Glutamatergic neuron (in vitro differentiated cells): ENCODE data around the gene PSMB3. TPM values are rescaled to one million over a fixed set of nuclear protein-coding genes. Genes with fewer than 3 reads are reported as not detected.

ENCODE experiments used
- DNase-seq: peaks from one replicate; pipeline ENCODE4 v3.0.0; 2022
- H3K27ac Mint-ChIP-seq: one replicate; pipeline ENCODE4 v1.8.0; 2020; ENCODE audit warnings: mild to moderate bottlenecking, mixed read lengths, inconsistent platforms; ENCODE audit not compliant: unreplicated experiment
- H3K27me3 Mint-ChIP-seq: one replicate; pipeline ENCODE4 v1.8.0; 2020; ENCODE audit warnings: mild to moderate bottlenecking, moderate library complexity, mixed read lengths, inconsistent platforms; ENCODE audit not compliant: unreplicated experiment
- H3K36me3 Mint-ChIP-seq: one replicate; pipeline ENCODE4 v1.8.0; 2020; ENCODE audit warnings: mild to moderate bottlenecking, mixed read lengths, inconsistent platforms; ENCODE audit not compliant: unreplicated experiment
- H3K4me1 Mint-ChIP-seq: one replicate; pipeline ENCODE4 v1.8.0; 2020; ENCODE audit warnings: mild to moderate bottlenecking, low read depth, mixed read lengths, inconsistent platforms; ENCODE audit not compliant: unreplicated experiment
- H3K4me3 Mint-ChIP-seq: one replicate; pipeline ENCODE4 v1.8.0; 2020; ENCODE audit warnings: mild to moderate bottlenecking, mixed read lengths, inconsistent platforms; ENCODE audit not compliant: unreplicated experiment
- H3K9me3 Mint-ChIP-seq: one replicate; pipeline ENCODE4 v1.8.0; 2020; ENCODE audit warnings: mild to moderate bottlenecking, moderate library complexity, mixed read lengths, inconsistent platforms; ENCODE audit not compliant: unreplicated experiment
- CTCF ChIP-seq: fragments of 200-600 bp; sonication (generic); IDR thresholded peaks from one replicate; pipeline ENCODE4 v1.5.0; 2021; ENCODE audit not compliant: partially characterized antibody, unreplicated experiment
- total RNA-seq: library from RNA; stranded (reverse); fragmentation: NEBNext Ultra II Directional; extraction: Animal tissue kit (Norgen Biotek cat#: 25700); gene quantifications from one replicate; pipeline ENCODE4 v1.2.1, GENCODE V29; 2021; ENCODE audit not compliant: unreplicated experiment

Gene PSMB3
- total RNA-seq, 1 donor from 2014 or later: 121 TPM

DNA sequence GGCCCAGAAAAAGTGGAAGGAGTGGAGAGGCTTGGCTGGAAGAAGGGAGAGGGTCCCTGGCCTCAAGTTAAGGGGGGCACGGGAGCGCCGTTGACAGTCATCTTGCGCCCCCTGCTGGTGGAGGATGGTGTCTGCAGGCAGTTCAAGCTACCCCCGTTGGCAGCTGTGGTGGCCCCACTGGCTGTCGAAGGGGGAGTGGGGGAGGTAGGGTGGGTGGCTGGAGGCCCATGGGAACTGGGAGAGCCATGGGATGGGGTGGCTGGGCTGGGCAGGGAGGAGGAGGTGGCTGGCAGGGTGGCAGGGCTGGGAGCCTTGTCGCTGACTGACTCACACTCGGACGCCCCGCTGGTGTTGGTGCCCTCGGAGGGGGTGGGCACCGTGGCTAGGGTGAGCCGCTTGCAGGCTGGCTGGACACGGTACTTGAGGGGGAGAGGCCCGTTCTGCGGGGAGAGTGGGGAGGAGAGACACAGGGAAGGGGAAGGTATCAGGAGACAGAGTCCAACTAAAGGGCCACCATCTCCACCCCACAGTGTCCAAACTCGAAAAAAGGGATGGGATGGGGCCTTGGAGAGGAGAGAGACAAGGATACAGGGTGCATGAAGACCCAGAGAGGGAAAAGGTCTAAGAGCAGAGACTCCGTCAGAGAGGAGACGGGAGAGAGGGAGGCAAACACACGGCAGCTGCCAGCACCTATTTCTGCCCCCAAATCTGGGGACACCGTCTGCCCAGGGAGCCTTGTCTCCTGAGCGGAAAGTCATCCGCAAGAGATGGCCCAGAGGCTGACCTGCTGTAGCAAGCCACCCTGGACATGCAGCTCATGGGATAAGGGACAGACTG is 17.2 kb upstream of the PSMB3 start:
- DNase-seq: peak; percentile 84
- Mint-ChIP-seq H3K27me3 (peaks cover 9% of the 10 kb centered on the region), H3K27ac (no peak overlapping the region), H3K4me3 (no peak overlapping the region), H3K36me3 (peaks cover 5% of the 10 kb centered on the region), H3K9me3 (peaks cover 12% of the 10 kb centered on the region), H3K4me1 (peaks cover 1% of the 10 kb centered on the region)
- peak; percentile 94 for TF ChIP-seq CTCF

- peaks cover 12% of the 10 kb centered on the region for H3K9me3 Mint-ChIP-seq
- peaks cover 5% of the 10 kb centered on the region for H3K36me3 Mint-ChIP-seq
- DNase-seq: no peak
- no peak for TF ChIP-seq CTCF
- H3K4me1 Mint-ChIP-seq: peaks cover 18% of the 10 kb centered on the region
- H3K27me3 Mint-ChIP-seq: peaks cover 11% of the 10 kb centered on the region
- H3K4me3 Mint-ChIP-seq: peak overlapping the region; percentile 32
- no peak overlapping the region for H3K27ac Mint-ChIP-seq
These were observed 14.4 kb upstream of the PSMB3 start for GRCh38 chr17:38738007-38738662.

GRCh38 chr17:38738686-38739085 is 13.9 kb upstream of the PSMB3 start:
- H3K4me3 Mint-ChIP-seq: no peak overlapping the region
- H3K27ac Mint-ChIP-seq: no peak overlapping the region
- H3K36me3 Mint-ChIP-seq: peaks cover 5% of the 10 kb centered on the region
- H3K27me3 Mint-ChIP-seq: peaks cover 9% of the 10 kb centered on the region
- H3K4me1 Mint-ChIP-seq: peaks cover 24% of the 10 kb centered on the region
- no peak for TF ChIP-seq CTCF
- no peak for DNase-seq
- H3K9me3 Mint-ChIP-seq: peaks cover 13% of the 10 kb centered on the region

GRCh38 chr17:38739305-38739704 is 13.2 kb upstream of the PSMB3 start:
- H3K4me3 Mint-ChIP-seq: no peak overlapping the region
- no peak for TF ChIP-seq CTCF
- peaks cover 5% of the 10 kb centered on the region for H3K36me3 Mint-ChIP-seq
- peaks cover 9% of the 10 kb centered on the region for H3K27me3 Mint-ChIP-seq
- peaks cover 16% of the 10 kb centered on the region for H3K9me3 Mint-ChIP-seq
- H3K27ac Mint-ChIP-seq: no peak overlapping the region
- H3K4me1 Mint-ChIP-seq: peaks cover 27% of the 10 kb centered on the region
- no peak for DNase-seq

DNA sequence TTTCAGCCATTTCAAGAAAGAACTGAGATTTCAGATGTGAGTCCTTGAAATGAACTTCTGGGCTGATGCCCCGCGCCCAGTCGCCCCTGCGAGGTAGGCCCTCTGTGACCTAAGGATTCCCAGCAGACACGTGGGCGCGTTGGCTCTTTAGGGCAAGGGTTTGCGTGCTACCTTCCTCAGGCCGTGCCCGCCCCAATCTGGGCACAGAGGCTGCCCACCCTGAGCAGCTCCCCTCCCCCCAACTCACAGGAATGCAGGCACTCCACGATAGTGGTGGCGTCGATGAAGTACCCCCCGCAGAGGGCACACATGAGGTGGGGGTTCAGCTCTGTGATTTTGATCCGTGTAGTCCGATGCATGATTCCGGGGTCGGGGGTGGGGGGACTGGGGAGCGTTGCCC is 12.5 kb upstream of the PSMB3 start:
- peaks cover 16% of the 10 kb centered on the region for H3K9me3 Mint-ChIP-seq
- peaks cover 9% of the 10 kb centered on the region for H3K27me3 Mint-ChIP-seq
- DNase-seq: no peak
- peaks cover 31% of the 10 kb centered on the region for H3K4me1 Mint-ChIP-seq
- TF ChIP-seq CTCF: no peak
- H3K27ac Mint-ChIP-seq: no peak overlapping the region
- H3K36me3 Mint-ChIP-seq: peaks cover 5% of the 10 kb centered on the region
- no peak overlapping the region for H3K4me3 Mint-ChIP-seq
